Activated CD4-positive, CD25-positive, alpha-beta regulatory T cell (primary cell): ENCODE data around the gene C1orf210.

Experiments
- DNase-seq, 4 experiments: peaks; one replicate each; lab custom pipeline; 2025; lab: John Stamatoyannopoulos, UW

Gene C1orf210

DNA sequence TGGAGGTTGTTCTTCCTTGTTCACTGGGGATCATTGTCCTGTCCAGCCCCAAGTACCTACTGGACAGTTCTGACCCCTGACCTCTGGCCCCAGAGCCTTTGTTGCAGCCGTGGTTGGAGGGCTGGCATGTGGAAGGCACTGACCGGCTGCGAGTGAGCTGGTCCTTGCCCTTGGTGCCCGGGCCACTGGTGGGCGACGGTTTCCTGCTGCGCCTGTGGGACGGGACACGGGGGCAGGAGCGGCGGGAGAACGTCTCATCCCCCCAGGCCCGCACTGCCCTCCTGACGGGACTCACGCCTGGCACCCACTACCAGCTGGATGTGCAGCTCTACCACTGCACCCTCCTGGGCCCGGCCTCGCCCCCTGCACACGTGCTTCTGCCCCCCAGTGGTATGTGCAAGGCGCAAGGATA is 26.8 kb upstream of the C1orf210 start:
- no peak for DNase-seq

GRCh38 chr1:43311521-43311920 is 26.1 kb upstream of the C1orf210 start:
- no peak for DNase-seq

DNA sequence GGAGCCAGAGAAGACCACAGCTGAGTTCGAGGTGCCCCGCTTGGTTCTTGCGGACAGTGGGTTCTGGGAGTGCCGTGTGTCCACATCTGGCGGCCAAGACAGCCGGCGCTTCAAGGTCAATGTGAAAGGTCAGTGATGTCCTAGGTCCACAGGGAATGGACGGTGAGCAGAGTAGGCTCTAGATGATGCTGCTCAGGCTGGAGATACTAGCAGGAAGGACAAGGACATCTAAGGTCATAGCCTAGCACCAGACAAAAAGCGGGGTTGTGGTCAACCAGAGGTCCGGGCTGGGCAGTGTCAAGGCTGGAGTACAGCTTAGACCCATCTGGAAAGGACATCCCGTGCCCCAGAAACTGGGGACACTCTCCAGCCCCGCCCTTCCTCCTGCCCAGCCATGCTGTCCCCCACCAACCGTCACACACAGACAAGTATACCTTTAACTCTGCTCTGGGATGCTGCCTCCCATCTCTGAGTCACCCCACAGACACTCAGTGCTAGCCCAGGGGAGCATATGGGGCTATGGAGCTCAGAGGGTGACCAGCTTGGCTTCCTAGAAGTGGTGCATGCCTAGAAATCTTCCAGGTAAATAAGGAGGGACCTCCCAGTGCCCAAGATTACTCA is 24.1 kb upstream of the C1orf210 start:
- DNase-seq = no peak

- DNase-seq = no peak
These were observed 23.4 kb upstream of the C1orf210 start for GRCh38 chr1:43308635-43309404.

DNA sequence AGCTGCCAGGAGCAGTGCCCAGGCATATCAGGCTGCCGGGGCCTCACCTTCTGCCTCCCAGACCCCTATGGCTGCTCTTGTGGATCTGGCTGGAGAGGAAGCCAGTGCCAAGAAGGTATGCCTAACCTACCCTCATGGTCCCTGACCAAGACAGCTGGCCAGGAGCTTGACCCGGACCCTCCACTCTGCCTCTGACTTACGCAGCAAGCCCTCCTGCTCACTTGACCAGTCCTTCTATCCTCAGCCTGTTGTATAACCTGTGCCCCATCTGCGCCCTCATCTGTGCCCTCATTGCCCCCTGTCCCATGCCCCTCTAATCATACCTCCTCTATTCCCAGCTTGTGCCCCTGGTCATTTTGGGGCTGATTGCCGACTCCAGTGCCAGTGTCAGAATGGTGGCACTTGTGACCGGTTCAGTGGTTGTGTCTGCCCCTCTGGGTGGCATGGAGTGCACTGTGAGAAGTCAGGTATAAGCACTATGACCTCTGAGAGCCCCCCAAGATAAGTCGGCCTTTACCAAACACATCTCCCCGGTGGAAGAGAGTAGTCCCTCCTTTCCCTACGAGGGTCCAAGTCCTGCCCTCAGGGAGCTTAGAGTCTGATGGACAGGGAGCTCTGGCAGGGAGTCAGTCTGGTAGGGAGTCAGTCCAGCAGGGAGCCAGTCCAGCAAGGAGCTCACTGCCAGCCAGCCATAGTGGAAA is 22.2 kb upstream of the C1orf210 start:
- no peak for DNase-seq

DNA sequence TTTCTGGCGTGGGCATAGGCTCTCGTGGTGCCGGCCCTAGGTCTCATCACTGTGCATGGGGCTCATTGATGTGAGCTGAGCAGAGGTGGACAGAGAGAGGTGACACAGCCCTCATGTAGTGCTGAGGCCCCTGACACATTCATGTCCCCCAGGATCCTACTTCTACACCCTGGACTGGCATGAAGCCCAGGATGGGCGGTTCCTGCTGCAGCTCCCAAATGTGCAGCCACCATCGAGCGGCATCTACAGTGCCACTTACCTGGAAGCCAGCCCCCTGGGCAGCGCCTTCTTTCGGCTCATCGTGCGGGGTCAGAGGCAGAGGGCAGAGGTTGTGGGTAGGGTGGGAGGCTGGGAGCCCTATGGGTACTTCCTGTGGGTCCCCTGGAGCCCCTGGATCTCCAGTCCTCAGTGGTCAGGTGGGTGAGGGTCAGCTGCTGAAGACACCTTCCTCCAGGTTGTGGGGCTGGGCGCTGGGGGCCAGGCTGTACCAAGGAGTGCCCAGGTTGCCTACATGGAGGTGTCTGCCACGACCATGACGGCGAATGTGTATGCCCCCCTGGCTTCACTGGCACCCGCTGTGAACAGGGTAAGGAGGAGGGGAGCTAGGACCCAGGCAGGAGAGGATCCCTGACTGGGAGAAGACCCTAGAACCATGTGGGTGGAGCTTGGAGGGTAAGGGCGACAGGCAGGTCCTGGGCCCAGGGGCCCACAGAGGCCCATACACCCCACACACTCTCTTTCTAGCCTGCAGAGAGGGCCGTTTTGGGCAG is 21.5 kb upstream of the C1orf210 start:
- no peak for DNase-seq

GRCh38 chr1:43305926-43306687 is 20.7 kb upstream of the C1orf210 start:
- DNase-seq = no peak

GRCh38 chr1:43305461-43305860 is 20.1 kb upstream of the C1orf210 start:
- no peak for DNase-seq

DNA sequence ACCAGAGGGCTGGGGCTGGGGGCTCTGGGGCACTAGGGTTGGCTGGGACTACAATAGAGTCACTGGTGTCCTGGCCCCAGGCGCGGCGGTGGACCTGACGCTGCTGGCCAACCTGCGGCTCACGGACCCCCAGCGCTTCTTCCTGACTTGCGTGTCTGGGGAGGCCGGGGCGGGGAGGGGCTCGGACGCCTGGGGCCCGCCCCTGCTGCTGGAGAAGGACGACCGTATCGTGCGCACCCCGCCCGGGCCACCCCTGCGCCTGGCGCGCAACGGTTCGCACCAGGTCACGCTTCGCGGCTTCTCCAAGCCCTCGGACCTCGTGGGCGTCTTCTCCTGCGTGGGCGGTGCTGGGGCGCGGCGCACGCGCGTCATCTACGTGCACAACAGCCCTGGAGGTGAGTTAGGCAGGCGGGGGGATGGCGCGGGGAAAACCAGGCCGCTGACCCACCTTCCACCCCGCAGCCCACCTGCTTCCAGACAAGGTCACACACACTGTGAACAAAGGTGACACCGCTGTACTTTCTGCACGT is 19.5 kb upstream of the C1orf210 start:
- no peak for DNase-seq

GRCh38 chr1:43304314-43304681 is 18.9 kb upstream of the C1orf210 start:
- no peak for DNase-seq

GRCh38 chr1:43303471-43304313 is 18.3 kb upstream of the C1orf210 start:
- DNase-seq = no peak

- no peak for DNase-seq
These were observed 17.5 kb upstream of the C1orf210 start for GRCh38 chr1:43302721-43303470.

DNA sequence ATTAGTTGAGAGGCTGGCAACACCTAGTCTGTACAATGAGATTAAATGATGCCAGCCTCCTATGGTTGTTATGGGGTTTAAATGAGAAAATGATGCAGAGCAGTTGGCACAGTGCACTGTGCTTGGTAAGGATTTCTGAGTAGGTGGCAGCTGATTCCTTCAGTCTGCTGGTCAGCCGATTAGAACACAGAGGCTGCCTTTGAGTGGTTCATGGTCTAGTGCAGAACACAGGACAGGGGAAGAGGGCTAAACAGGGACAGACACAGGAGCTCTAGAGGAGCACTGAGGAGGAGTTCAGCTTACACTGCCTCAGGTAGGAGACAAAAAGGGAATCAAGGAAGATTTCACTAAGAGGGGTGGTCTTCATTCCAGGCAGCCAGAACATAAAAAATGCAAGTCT is 16.8 kb upstream of the C1orf210 start:
- no peak for DNase-seq

- no peak for DNase-seq
These were observed 15.2 kb upstream of the C1orf210 start, which contains the start of gene TIE1 for GRCh38 chr1:43300378-43301094. TSS of gene TIE1 (plus strand) at chr1:43300982. CDS start at chr1:43301072, 90 bp downstream.

DNA sequence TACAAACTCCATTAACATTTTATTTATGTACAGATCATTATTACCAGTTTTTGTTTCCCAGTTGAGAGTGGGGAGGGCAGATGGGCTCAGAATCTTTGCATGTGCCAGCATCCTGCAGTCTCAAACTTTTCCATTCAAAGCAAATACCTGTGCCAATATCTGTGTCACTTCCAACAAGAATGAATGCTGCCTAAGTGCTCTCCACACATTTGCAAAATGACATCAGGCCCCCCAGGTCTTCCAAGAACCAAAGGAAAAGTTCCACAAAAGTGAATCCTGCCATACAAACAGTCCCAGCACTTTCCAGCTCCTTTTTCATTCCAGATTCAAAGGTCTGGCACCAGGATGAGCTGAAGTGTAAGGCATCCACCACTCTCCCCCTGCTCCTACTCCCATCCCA is 13.7 kb upstream of the C1orf210 start:
- no peak for DNase-seq

DNA sequence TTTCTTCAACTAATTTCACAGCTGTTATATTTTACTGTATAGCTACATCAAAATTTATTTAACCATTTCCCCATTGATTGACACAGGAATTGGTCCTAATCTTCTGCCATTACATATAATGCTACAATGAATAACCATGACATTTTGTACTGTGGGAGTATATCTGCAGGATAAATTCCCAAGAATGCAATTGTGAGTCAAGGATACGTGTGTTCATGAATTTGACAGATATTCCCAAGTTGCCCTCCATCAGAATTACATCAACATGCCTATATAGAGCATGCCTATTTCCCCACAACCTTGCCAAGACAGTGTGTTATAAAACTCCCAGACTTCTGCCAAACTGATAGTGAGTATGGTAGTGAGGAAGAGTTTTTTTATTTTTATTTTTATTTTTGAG is 12.7 kb upstream of the C1orf210 start:
- DNase-seq = no peak

- no peak for DNase-seq
These were observed 10.8 kb upstream of the C1orf210 start for GRCh38 chr1:43296207-43296606.

- no peak for DNase-seq
These were observed 9.4 kb upstream of the C1orf210 start for GRCh38 chr1:43294761-43295160.
